Activated gamma-delta T cell treated with Interleukin-2 at 50 U/mL for 16 hours (primary cell): ENCODE results near the gene GPRC5D.

Experiments used
- DNase-seq: peaks from one replicate; pipeline ENCODE4 v3.0.0-alpha.2; 2020

Gene GPRC5D

DNA sequence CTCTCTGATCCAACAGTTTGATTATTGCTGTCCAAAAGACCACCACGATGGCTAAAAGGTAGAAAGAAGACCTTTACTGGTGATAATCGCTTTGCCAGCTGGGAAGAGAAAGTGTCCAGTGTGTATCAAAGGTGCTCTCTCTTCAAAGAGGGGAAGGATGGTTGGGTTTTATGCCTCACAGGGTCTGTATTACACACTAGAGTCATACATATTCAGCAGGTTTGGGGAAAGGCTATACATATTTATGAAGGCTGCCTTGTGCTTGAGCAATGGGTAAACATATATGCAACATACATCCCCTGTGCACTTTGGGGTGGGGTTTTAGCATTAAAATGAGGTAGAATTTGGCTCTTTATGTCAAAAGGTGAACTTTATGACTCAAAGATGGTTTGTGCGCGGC, 18.2 kb downstream of the GPRC5D start:
- DNase-seq = no peak

DNA sequence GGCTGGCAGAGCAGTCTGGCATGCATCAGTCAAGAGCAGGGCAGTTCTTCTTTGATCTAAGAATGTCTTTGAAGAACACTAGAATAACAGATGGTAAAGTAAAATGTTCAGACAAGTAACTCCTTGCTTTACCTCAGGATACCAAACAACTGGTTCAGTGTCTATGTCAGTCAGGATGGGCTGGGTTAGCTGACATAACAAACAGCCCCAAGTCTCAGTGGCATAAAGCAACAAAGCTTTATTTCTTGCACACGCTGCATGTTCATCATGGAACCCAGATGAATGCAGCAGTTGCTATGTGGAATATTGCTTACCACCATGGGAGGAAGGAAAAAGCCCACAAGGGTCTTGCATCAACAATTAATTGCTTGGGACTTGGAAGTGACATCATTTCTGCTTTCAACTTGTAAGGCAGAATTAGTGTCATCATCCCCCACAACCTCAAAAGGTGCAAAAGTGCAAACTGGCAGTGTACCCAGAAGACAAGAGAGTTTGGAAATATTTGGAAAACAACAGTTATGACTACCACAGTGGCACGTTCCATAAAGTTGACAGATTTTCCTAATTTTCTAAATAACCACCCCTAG, 21.2 kb downstream of the GPRC5D start:
- no peak for DNase-seq

DNA sequence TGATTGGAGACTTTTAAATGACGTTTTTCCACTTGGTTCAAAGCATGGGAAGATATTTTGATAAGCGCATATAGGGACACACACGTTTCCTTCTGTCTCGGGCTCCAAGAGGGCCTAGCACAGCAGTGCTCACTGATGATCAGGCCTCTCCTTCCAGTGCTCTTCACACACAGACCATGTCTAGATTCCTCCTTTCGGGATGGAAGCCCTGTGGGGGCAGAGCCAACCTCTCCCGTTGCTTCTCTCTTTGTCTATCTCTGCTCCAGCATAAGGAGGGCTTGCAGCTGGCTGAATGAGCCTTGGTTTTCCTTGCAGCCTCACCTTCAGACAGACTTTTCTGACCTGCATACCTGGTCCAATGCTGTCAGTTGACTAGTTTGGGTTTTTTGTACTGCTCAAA, 22.3 kb downstream of the GPRC5D start:
- no peak for DNase-seq

DNA sequence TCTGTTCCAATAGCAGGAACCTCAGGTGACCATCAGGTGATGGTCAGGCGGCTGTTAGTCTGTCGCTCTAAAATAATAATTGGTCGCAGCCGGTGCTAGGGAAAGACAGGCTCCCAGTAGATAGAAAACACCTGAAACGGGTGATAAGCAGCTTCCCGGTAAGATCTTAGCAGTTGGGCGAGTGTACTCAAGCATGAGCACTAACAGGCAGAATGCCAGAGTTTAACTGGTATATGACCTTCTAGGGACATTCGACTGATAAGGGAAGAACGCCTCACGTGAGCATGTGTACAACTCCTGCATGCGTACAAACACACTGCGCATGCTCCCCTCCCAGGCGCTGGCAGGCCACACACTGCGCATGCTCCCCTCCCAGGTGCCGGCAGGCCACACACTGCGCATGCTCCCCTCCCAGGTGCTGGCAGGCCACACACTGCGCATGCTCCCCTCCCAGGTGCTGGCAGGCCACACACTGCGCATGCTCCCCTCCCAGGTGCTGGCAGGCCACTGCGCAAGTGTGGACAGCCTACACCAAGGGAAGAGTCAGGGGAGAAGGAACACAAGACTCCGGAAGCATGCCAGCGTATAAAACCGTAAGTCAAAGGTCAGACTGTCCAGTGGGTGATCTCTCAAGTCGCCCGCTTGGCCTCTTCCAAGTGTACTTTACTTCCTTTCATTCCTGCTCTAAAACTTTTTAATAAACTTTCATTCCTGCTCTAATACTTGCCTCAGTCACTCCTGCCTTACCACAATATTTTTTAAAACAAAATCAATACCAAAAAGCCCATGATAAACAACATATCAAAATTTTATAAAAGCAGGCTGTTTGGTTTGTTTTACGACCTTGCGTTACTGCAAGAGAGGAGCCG, 24.5 kb downstream of the GPRC5D start:
- DNase-seq = peak; percentile 24

DNA sequence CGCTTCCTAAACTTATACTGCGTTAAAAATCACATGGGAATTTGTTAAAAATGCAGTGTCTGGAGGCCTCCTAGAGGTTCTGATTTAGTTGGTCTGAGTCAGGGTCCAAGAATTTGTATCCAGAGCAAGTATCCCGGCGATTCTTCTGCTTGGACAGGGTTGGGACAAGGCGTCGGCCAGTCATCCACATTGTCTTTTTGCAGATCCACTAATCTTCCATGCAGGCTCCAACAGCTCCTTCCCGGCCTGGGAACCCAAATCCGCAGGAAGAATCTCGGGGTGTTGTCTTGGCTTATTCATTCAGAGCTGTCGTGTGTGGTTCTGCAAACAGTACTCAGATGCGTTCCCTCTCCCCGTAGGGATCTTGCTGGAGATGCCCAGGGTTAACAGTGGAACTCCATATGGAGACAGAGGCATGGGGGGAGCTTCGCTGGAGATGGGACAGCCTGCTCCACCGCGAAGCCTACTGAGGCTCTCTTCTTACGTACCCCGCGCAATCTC, 25.3 kb downstream of the GPRC5D start:
- DNase-seq = no peak

DNA sequence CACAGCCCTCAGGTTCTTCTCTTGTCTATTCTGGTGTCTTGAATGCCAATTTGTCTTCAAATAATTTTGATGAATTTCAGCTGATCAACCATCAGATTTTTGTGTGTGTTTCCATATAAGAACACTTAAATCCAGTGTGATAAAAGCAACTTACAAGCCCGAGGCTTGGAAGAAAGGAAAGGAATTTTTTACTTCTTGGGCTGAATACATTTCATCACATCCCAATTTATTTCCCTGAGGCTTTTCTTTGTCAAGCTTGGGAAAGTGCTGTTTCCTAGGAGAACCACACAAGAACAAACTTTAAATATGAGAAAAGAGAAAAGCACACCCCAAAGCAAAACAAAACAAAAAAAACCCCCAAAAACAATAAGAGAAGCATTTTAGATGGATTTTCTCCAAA, 26.6 kb downstream of the GPRC5D start:
- no peak for DNase-seq

DNA sequence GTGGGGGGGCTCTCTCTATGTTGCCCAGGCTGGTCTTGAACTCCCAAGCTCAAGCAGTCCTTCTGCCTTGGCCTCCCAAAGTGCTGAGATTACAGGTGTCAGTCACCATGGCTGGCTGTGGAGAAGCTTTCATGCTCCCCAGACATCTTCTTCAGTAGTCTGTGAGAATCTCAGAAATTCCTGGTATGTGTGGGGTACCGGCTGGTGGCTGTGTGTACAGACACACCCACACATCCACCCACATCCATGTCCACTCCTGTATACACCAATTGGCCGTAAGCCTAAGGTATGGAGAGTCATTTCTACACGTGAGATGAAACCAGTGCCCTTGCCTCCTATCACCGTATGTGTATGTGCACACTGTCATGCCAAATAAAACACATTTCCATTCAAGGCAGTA, 27.8 kb downstream of the GPRC5D start:
- DNase-seq = no peak

DNA sequence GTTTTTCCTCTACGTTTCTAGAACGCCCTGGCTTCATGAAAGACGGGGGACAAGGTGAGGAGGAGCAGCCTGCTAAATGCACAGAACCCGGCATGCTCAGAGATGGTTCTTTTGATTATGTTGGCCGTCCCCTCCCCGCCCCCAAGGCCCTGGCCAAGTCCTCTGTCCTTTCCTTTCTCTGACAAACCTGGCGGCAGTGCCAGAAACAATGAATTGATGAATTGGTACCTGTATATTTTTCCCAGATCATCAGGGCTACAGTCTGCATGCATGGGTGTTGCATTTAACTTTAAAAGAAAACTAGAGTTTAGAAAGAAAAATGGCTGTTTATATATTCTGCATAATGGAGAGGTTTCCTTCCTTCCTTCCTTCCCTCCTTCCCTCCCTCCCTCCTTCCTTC, 29.0 kb downstream of the GPRC5D start:
- DNase-seq = no peak

DNA sequence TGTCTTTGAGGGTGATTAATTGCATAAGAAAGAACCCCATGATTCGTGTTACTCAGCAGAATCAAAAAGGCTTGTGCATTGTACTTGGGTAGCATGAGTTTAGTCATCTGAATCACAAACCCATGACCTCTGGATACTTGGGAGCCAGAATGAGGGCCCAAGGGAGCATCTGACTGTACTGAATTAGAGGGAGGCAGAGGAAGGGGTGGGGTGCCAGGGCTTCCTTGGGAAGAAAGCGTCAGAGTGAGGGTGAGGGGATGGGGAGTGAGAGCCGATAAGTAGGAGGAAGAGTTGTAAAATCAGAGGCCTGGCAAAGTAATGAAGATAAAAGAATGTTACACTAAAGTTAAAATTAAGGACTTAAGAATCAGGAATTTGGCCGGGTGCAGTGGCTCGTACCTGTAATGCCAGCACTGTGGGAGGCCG, 29.8 kb downstream of the GPRC5D start:
- DNase-seq = no peak

DNA sequence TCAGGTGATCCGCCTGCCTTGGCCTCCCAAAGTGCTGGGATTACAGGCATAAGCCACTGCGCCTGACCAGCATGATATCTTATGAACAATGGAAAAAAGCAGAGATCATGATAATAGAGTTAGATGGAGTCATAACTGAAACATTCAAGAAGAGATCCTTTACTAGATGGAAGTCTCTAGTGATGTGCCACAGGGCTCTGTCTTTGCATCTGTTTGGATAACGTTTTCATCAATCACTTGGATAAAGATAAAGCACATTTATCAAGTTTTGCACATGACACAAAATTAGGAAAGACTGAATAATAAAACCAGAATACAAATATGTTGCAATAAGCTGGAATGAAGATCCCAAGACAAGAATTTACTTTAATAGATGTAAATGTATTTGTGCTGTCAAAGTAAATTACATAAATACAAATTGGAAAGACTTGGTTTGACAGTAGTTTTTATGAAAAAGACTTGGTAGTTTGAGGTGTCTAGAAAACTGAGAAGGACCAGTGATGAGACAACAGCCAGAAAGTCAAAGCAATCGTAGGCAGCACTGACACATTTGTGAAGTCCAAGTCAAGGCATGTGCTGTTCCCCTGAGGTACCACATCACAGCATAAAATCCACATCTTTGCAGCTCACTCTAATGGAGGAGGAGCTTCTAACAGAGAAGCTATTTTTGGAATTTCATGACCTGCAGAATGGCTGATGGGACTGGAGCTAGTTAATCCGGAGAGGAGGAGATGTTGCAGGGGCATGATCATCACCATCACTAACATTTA, 32.1 kb downstream of the GPRC5D start:
- no peak for DNase-seq

DNA sequence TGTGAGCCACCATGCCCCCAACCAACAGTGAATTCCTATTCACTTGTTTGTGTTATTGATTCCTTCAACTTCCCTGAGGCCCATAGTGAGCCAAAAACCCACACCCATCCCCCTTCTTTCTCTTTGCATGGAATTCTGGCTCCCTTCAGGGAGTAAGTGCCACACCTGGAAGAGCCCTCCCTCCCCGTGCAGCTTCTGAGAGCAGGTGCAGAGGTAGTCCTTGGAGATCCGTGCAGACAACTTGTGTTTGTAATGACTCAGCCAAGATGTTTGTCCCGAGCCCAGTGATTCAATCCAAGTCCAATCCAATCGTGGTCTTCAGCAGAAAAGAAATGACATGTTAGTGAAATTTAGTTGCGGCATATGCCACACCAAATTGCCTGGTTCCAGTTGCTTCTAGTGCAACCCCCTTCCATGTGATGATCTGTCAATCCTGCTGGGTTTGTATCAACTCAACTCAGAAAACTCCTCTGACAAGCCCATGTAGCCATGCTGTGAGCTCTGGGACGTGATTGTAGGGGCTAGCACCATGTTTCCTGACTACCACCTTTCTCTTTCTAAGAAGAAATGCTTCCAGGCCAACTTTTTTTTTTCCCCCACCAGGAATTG, 33.1 kb downstream of the GPRC5D start:
- no peak for DNase-seq

DNA sequence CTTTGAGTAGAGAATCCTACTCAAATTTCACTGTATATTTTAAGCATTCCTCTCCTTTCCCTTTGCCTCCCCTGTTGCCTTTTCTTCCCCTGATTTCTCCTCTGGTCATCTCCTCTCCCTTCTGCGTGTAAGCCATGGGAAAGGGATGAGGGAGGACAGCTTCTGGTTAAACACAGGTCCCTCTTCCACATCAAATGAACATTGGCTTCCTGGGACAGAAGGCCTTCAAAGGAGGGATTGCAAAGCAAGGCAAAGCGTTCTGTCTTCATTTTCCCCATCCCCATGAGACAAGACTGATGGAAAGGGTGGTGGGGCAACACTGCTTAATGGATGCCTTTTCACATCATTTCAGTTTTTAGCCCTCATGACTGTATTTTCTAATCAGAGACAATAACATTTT, 34.5 kb downstream of the GPRC5D start:
- DNase-seq = no peak

DNA sequence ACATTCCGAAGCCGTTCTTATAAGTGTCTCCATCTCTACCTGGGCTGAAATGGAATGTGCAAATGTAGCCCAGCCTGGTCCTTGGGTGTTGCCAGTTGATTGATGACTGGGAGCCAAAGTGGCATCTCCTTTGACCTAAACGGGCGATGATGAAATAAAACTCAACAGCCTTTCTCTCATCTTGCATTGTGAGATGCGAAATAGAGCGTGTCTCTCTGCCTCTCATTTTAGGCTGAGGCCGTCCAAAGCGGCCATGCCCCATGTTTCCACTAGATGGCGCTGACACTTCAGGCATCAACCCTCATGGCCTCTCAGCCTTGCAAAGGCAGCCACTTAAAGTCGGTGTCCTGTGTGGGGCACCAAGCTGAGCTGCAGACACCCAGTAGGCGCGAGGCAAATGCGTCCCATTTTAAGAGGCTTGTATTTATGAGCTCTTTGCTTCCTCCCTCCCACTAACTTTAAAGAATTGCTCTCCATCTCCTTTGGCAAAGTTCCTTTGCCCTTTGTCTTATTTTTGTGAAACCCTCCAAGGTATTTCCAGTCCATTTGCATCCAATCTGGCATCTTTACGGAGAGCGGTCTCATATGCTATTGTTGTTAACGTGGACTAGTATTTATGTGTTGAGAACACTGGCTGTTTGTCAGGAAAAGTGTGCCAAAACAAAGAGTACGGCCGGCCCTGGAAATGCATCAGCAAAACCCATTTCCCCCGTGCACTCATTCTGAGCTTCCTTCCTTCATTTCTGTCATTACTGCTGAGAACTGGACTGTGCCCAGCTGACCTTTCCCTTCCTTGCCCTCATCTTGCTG, 35.6 kb downstream of the GPRC5D start:
- peak; percentile 84 for DNase-seq

DNA sequence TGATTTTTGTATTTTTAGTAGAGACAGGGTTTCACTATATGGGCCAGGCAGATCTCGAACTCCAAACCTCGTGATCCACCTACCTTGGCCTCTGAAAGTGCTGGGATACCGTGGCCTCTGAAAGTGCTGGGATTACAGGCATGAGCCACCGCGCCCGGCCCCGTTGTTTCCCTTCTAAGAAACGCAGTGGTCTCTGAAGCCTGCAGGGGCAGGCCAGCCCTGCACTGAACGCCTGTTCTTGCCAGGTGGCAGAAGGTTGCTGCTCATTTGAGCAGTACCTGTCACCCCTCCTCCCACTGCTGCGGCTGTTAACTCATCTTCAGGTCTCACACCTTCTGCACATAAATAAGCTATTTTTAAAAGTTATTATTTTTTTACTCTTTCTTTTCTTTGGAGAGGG, 36.3 kb downstream of the GPRC5D start:
- DNase-seq = no peak

DNA sequence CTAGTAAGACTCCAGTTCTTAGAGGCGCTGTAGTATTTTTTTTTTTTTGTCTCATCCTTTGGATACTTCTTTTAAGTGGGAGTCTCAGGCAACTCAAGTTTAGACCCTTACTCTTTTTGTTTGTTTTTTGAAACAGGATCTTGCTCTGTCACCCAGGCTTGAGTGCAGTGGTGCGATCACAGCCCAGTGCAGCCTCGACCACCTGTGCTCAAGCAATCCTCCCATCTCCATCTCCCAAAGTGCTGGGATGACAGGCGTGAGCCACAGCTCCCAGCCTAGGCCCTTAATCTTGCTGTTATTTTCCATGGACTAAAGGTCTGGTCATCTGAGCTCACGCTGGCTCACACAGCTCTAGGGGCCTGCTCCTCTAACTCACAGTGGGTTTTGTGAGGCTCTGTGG, 39.3 kb downstream of the GPRC5D start:
- no peak for DNase-seq

DNA sequence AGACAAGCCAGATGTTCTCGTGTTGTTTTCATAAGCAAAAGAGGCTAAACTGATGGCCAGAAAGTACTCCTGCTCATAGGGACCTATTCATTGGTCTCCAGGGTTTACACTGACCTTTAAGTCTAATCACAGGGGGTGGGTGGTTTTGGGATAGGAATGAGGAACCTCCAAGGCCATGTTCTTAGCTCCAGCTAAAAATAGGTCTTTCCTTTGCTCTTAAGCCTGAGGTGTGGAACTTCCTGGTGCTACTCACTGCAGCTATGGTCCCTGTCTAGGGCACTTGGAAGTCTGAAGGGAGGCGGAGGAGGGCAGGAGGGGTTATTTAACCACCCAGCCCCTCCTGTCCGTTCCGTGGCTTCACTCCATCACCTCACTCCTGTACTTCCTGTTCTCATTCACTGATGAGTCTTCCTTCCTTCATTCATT, 42.0 kb downstream of the GPRC5D start:
- DNase-seq = no peak

DNA sequence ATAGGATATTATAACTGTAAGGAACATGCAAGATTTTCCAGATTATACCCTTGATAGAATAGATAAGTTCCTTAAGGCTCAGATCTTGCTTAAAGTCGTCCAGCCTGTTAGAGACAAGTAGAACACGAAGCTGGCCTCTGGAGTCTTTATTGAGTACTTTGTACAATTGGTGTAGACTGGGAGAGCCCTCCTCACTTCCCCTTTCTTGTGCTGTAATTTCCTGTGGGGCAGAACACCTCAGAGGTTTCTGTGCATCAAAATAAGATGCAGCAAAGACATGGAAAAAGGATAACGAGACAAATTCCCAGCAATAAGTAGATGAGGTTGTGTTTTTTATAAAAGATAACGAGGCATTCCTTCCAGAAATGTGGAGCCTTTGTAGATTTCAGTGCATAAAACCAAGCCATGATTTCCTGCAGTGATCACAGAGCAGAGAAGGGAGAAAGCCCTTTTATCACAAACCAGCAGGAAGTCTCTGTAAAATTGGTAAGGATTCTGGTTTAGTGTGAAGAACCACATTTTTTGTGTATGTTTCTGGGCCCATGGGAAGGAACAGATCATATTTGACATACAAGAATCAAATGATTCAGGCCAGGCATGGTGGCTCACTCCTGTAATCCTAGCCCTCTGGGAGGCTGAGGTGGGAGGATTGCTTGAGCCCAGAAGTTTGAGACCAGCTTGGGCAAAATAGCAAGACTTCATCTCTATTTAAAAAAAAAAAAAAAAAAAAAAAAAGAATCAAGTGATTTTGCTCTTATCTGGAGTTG, 42.6 kb downstream of the GPRC5D start:
- DNase-seq = no peak

DNA sequence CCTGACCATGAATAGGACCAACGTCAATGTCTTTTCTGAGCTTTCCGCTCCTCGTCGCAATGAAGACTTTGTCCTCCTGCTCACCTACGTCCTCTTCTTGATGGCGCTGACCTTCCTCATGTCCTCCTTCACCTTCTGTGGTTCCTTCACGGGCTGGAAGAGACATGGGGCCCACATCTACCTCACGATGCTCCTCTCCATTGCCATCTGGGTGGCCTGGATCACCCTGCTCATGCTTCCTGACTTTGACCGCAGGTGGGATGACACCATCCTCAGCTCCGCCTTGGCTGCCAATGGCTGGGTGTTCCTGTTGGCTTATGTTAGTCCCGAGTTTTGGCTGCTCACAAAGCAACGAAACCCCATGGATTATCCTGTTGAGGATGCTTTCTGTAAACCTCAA, 43.3 kb downstream of the GPRC5D start:
- DNase-seq = no peak

DNA sequence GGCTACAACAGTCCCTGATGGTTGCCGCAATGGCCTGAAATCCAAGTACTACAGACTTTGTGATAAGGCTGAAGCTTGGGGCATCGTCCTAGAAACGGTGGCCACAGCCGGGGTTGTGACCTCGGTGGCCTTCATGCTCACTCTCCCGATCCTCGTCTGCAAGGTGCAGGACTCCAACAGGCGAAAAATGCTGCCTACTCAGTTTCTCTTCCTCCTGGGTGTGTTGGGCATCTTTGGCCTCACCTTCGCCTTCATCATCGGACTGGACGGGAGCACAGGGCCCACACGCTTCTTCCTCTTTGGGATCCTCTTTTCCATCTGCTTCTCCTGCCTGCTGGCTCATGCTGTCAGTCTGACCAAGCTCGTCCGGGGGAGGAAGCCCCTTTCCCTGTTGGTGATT, 43.7 kb downstream of the GPRC5D start:
- no peak for DNase-seq

DNA sequence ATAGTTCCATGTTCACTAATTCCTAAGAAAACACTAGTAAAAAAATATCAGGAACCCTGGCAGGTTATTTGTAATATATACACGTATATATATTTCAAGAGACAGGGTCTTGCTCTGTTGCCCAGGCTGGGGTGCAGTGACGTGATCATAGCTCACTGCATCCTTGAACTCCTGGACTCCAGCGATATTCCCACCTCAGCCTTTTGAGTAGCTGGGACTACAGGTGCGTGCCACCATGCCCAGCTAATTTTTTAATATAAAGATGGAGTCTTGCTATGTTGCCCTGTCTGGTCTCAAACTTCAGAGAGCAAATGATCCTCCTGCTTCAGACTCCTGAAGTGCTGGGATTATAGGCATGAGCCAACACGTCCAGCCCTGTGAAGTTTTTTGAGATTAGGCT, 44.4 kb downstream of the GPRC5D start:
- DNase-seq = no peak
